Stimulated activated CD8-positive, alpha-beta memory T cell treated with anti-CD3 and anti-CD28 coated beads, Interleukin-12 subunit alpha, Interleukin-12 subunit beta, amount 100 ng/mL, for 1 hour (primary cell): ENCODE results near the gene HAS3.
A peak's percentile ranks its signal among the peaks of the same experiment; 100 is the strongest.
"Not testable (repeated sequence)": the region's sequence is repeated elsewhere in the genome, so short reads cannot be mapped to it uniquely, and the experiment has no call there.

Source experiments
- DNase-seq: peaks from one replicate; pipeline ENCODE4 v3.0.0-alpha.2; 2020; ENCODE audit warnings: low read depth

The HAS3 gene

GRCh38 chr16:69143116-69143515 is 37.7 kb downstream of the HAS3 start:
- DNase-seq, result no peak

GRCh38 chr16:69145658-69146057 is 40.2 kb downstream of the HAS3 start:
- no peak for DNase-seq

DNA sequence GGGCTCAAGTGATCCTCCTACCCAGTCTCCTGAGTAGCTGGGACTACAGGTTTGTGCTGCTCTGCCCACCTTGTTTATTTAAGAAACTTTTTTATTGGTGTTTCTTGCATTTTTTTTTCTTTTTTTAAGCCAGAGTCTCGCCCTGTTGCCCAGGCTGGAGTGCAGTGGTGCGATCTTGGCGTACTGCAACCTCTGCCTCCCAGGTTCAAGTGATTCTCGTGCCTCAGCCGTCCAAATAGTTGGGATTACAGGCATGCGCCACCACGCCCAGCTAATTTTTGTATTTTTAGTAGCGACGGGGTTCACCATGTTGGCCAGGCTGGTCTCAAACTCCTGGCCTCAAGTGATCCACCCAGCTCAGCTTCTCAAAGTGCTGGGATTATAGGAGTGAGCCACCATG is 44.2 kb downstream of the HAS3 start:
- DNase-seq, result not testable (repeated sequence)

- DNase-seq, result peak; percentile 25
Measured at GRCh38 chr16:69150146-69150865, 44.9 kb downstream of the HAS3 start.

DNA sequence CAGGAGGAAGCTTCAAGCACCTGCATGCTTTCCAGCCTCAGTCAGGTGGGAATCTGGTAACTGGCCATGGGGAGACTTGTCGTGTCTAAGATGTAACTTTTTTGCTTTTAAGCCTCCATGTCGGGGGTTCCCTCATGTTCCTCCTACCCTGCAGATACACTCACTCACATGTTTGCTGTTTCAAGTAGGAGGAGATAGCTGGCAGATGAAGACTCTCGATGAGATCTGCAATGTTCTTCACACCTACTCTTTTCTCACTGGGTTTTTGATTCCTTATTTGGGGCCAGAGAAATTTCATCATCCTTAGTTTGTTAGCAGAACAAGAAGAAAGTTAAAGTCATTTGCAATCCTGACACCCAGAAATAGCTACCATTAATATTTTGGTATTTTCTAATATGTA is 51.7 kb downstream of the HAS3 start:
- no peak for DNase-seq

DNA sequence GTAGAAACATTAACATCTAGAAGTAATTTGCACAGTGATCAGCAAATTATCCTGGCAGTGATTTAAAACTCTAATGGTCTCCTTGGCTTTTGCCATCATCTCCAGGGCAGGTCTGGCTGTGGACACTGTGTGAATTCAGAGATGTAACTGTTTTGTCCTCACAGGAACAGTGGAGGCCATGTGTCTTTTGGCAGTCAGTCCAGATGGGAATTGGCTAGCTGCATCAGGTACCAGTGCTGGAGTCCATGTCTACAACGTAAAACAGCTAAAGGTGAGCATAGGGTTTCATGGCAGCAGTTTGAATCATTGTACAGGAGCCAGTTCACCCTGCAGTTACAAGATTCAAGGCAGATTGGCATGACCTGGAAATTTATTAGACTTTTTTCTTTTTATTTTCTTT is 54.7 kb downstream of the HAS3 start:
- no peak for DNase-seq

GRCh38 chr16:69165584-69165983 is 60.1 kb downstream of the HAS3 start:
- DNase-seq, result no peak

DNA sequence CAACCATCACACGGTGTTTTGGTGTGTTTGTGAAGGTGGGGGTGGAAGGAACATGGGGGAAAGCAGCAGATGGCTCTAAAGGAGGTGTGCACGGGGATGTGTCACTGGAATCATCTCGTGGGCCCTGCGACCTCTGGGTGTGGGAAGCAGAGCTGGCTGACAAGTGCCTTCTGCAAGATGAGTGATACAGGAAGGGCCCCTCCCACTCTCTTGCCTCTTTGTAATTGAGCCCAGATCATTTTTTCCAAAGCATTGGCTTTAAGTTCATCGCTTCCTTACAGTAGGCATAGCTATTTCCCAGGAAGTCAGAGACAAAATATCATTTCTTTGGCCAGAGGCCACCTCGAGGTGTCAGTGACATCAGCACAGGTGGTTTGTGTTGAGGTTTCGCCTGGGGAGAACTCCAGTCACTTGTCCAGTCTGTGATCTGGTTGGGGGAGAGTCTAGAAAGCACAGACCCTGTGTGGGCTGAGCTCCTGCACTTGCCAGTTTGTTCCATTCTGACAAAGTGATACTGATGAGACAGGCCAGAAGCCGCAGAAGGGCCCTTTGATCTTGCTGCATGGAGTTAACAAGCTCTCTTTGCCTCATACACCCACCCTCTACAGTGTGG is 60.9 kb downstream of the HAS3 start:
- peak; percentile 14 for DNase-seq

DNA sequence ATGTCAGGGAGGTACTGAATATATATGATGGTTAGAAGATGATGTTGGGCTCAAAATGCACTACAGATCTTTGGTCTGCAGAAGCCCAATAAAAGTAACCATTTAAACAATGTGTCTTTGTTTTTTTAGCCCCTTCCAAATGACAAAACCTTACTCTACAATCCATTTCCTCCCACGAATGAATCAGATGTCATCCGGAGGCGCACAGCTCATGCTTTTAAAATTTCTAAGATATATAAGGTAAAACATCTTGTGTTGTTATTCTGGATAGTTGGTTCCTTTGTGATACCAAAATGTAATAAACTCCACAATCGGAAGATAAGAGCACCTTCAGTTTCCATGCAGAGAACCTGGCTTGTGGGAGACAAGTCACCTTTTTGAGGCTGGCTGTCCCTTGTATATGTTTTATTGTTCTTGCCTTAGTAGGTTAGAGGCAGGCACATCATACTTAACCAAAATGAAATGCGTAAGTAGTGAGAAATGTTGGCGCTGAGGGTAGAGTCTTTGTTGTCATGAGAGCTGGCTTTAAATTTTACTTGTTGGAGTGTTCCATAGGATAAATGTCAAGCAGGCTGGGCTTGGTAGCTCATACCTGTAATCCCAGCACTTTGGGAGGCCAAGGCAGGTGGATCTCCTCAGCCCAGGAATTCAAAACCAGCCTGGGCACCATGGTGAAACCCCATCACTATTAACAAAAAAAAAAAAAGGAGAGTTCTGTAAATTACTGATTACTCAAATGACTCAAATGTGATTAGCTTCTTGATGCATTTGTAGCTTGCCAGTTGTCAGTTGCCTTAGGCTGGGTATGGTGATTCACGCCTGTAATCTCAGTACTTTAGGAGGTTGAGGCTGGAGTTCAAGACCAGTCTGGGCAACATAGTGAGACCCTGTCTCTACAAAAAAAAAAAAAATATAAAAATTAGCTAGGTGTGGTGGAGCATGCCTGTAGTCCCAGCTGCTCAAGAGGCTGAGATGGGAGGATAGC is 61.8 kb downstream of the HAS3 start:
- no peak for DNase-seq
